ENCODE data around the gene TSPAN18.

TSPAN18 gene

GRCh38 chr11:44752713-44753112 is 26.0 kb downstream of the TSPAN18 start:
- no peak overlapping the region for H3K4me3 ChIP-seq (ENCODE audit: low read length)
- no peak for TF ChIP-seq ZNF274 (IDR thresholded peaks at IDR 0.05; ENCODE audit: low read depth, low read length)

GRCh38 chr11:44753961-44754645 is 27.3 kb downstream of the TSPAN18 start:
- TF ChIP-seq ZNF274 (IDR thresholded peaks at IDR 0.05; ENCODE audit: low read depth, low read length): no peak
- H3K4me3 ChIP-seq (ENCODE audit: low read length): no peak overlapping the region

GRCh38 chr11:44754876-44755555 is 28.3 kb downstream of the TSPAN18 start:
- H3K4me3 ChIP-seq (ENCODE audit: low read length): no peak overlapping the region
- TF ChIP-seq ZNF274 (IDR thresholded peaks at IDR 0.05; ENCODE audit: low read depth, low read length): no peak

- H3K4me3 ChIP-seq (ENCODE audit: low read length): no peak overlapping the region
Observed at GRCh38 chr11:44755556-44756523, 29.1 kb downstream of the TSPAN18 start.

GRCh38 chr11:44758983-44759382 is 32.2 kb downstream of the TSPAN18 start:
- H3K4me3 ChIP-seq (ENCODE audit: low read length): no peak overlapping the region
- no peak for TF ChIP-seq ZNF274 (IDR thresholded peaks at IDR 0.05; ENCODE audit: low read depth, low read length)

More at GRCh38 chr11:44755556-44756523, 29.1 kb downstream of the TSPAN18 start:
- no peak for TF ChIP-seq ZNF274 (IDR thresholded peaks at IDR 0.05; ENCODE audit: low read depth, low read length)

- no peak for TF ChIP-seq ZNF274 (IDR thresholded peaks at IDR 0.05; ENCODE audit: low read depth, low read length)
- no peak overlapping the region for H3K4me3 ChIP-seq (ENCODE audit: low read length)
Observed at GRCh38 chr11:44759743-44760476, 33.1 kb downstream of the TSPAN18 start.

GRCh38 chr11:44760477-44760872 is 33.7 kb downstream of the TSPAN18 start:
- TF ChIP-seq ZNF274 (IDR thresholded peaks at IDR 0.05; ENCODE audit: low read depth, low read length): no peak
- H3K4me3 ChIP-seq (ENCODE audit: low read length): no peak overlapping the region

- H3K4me3 ChIP-seq (ENCODE audit: low read length): no peak overlapping the region
- TF ChIP-seq ZNF274 (IDR thresholded peaks at IDR 0.05; ENCODE audit: low read depth, low read length): no peak
Observed at GRCh38 chr11:44760917-44761550, 34.3 kb downstream of the TSPAN18 start.

- H3K4me3 ChIP-seq (ENCODE audit: low read length): no peak overlapping the region
- no peak for TF ChIP-seq ZNF274 (IDR thresholded peaks at IDR 0.05; ENCODE audit: low read depth, low read length)
Observed at GRCh38 chr11:44761551-44761961, 34.8 kb downstream of the TSPAN18 start.

GRCh38 chr11:44763121-44763820 is 36.5 kb downstream of the TSPAN18 start:
- no peak overlapping the region for H3K4me3 ChIP-seq (ENCODE audit: low read length)
- TF ChIP-seq ZNF274 (IDR thresholded peaks at IDR 0.05; ENCODE audit: low read depth, low read length): no peak

GRCh38 chr11:44764583-44764982 is 37.8 kb downstream of the TSPAN18 start:
- no peak overlapping the region for H3K4me3 ChIP-seq (ENCODE audit: low read length)
- TF ChIP-seq ZNF274 (IDR thresholded peaks at IDR 0.05; ENCODE audit: low read depth, low read length): no peak

- TF ChIP-seq ZNF274 (IDR thresholded peaks at IDR 0.05; ENCODE audit: low read depth, low read length): no peak
- H3K4me3 ChIP-seq (ENCODE audit: low read length): no peak overlapping the region
Observed at GRCh38 chr11:44765026-44765595, 38.3 kb downstream of the TSPAN18 start.

All from GM08714 (cell line).